ENCODE results near the gene GNG2. TPM values are rescaled to one million over a fixed set of nuclear protein-coding genes. Genes with fewer than 3 reads are reported as not detected.

GNG2 gene
- total RNA-seq, 5 donors from 2014 or later (not counting 1 experiment from before 2014, with no cell fraction given), result 82.2 to 197 (median 99.0) TPM

- Mint-ChIP-seq H3K27ac (peak overlapping the region; percentile 82 to 96), H3K4me1 (peaks cover 50 to 90% (median 57%) of the 10 kb centered on the region in 3 donors), H3K9me3 (peaks cover 0 to 3% (median 0%) of the 10 kb centered on the region in 3 donors), H3K36me3 (no peaks in the 10 kb centered on the region), H3K4me3 (peak overlapping the region in 1 of 3 donors; percentile 96), H3K27me3 (no peaks in the 10 kb centered on the region)
- Histone ChIP-seq H3K27ac (ENCODE audit: low read length) (peak overlapping the region; percentile 94), H3K4me3 (ENCODE audit: control insufficient read depth in 1 of 2, extremely low read depth in 1 of 2, low read length in 1 of 2) (no peak overlapping the region), H3K4me1 (ENCODE audit: control insufficient read depth in 1 of 2, extremely low read depth in 1 of 2, insufficient read depth in 2 of 2, low read length in 2 of 2) (peaks cover 24 to 46% of the 10 kb centered on the region in 2 experiments), H3K9me3 (no peaks in the 10 kb centered on the region), H3K36me3 (ENCODE audit: control insufficient read depth in 2 of 2, extremely low read depth in 1 of 2, insufficient read depth in 1 of 2, low read length in 1 of 2) (no peaks in the 10 kb centered on the region), H3K27me3 (replicated peaks in 1 of 2; ENCODE audit: control insufficient read depth in 2 of 2, extremely low read depth in 1 of 2, insufficient read depth in 2 of 2, low read length in 1 of 2) (no peaks in the 10 kb centered on the region)
- ATAC-seq (replicated peaks in 1 of 4) (no peak), DNase-seq (no peak)
- whole genome bisulfite sequencing (ENCODE audit: insufficient coverage), result no CpG with 5 or more reads among the region's 5 CpGs
- POLR2A ChIA-PET, result interaction anchor here in 1 of 2 donors (0.6 kb wide), 1 partner anchor 29 kb away, joined by 4 read pairs; no protein-coding TSS in a partner anchor
- CTCF ChIA-PET, result no interaction called here
Observed at GRCh38 chr14:51859131-51859530, 1.3 kb upstream of the GNG2 start.

GRCh38 chr14:51860825-51861499, 550 bp downstream of the GNG2 start:
- Mint-ChIP-seq H3K4me1 (peaks cover 58 to 87% (median 62%) of the 10 kb centered on the region in 3 donors), H3K9me3 (peaks cover 0 to 3% (median 0%) of the 10 kb centered on the region in 3 donors), H3K27ac (peak overlapping the region; percentile 96 to 97), H3K36me3 (peaks cover 4% of the 10 kb centered on the region), H3K4me3 (peak overlapping the region; percentile 95 to 96 (median 96)), H3K27me3 (no peaks in the 10 kb centered on the region)
- Histone ChIP-seq H3K27ac (ENCODE audit: low read length) (peak overlapping the region; percentile 94), H3K9me3 (no peaks in the 10 kb centered on the region), H3K4me1 (ENCODE audit: control insufficient read depth in 1 of 2, extremely low read depth in 1 of 2, insufficient read depth in 2 of 2, low read length in 2 of 2) (peaks cover 32 to 59% of the 10 kb centered on the region in 2 experiments), H3K4me3 (ENCODE audit: control insufficient read depth in 1 of 2, extremely low read depth in 1 of 2, low read length in 1 of 2) (peak overlapping the region; percentile 79 to 97), H3K36me3 (ENCODE audit: control insufficient read depth in 2 of 2, extremely low read depth in 1 of 2, insufficient read depth in 1 of 2, low read length in 1 of 2) (no peaks in the 10 kb centered on the region), H3K27me3 (replicated peaks in 1 of 2; ENCODE audit: control insufficient read depth in 2 of 2, extremely low read depth in 1 of 2, insufficient read depth in 2 of 2, low read length in 1 of 2) (no peaks in the 10 kb centered on the region)
- no peak for DNase-seq
- 0% methylated on average over 3 of the region's 12 CpGs for WGBS (ENCODE audit: insufficient coverage)
- ChIA-PET POLR2A (interaction anchor here (0.6 to 3.1 kb wide), 29 partner anchors 8 to 106 kb away, joined by 3 to 152 read pairs (median 4); no protein-coding TSS in a partner anchor), CTCF (interaction anchor here (0.6 to 3.4 kb wide), 20 partner anchors 11 to 1023 kb away, joined by 3 to 44 read pairs (median 4); no protein-coding TSS in a partner anchor)
- peak in 3 of 4 experiments; percentile 6 to 24 (median 23) for ATAC-seq (replicated peaks in 1 of 4)

GRCh38 chr14:51862176-51862796, 1.9 kb downstream of the GNG2 start:
- H3K4me3 ChIP-seq (ENCODE audit: control insufficient read depth in 1 of 2, extremely low read depth in 1 of 2, low read length in 1 of 2), result peak overlapping the region; percentile 79 to 97
- WGBS (ENCODE audit: insufficient coverage), result 6% methylated on average over 3 of the region's 5 CpGs
- ChIA-PET CTCF (interaction anchor here (1.0 to 3.4 kb wide), 6 partner anchors 11 to 118 kb away, joined by 3 to 44 read pairs (median 4); no protein-coding TSS in a partner anchor), POLR2A (interaction anchor here (0.5 to 3.1 kb wide), 10 partner anchors 8 to 39 kb away, joined by 3 to 152 read pairs (median 4); no protein-coding TSS in a partner anchor)
- peak overlapping the region; percentile 94 for H3K27ac ChIP-seq (ENCODE audit: low read length)
- peak overlapping the region; percentile 95 to 96 (median 96) for H3K4me3 Mint-ChIP-seq
- H3K36me3 Mint-ChIP-seq, result peaks cover 4% of the 10 kb centered on the region
- H3K27me3 ChIP-seq (replicated peaks in 1 of 2; ENCODE audit: control insufficient read depth in 2 of 2, extremely low read depth in 1 of 2, insufficient read depth in 2 of 2, low read length in 1 of 2), result no peaks in the 10 kb centered on the region
- no peaks in the 10 kb centered on the region for H3K9me3 ChIP-seq
- DNase-seq, result peak in 2 of 35 experiments; percentile 16 to 54
- peaks cover 41 to 67% of the 10 kb centered on the region in 2 experiments for H3K4me1 ChIP-seq (ENCODE audit: control insufficient read depth in 1 of 2, extremely low read depth in 1 of 2, insufficient read depth in 2 of 2, low read length in 2 of 2)
- no peak for ATAC-seq (replicated peaks in 1 of 4)
- H3K4me1 Mint-ChIP-seq, result peaks cover 53 to 76% (median 56%) of the 10 kb centered on the region in 3 donors
- no peaks in the 10 kb centered on the region for H3K27me3 Mint-ChIP-seq
- no peaks in the 10 kb centered on the region for H3K36me3 ChIP-seq (ENCODE audit: control insufficient read depth in 2 of 2, extremely low read depth in 1 of 2, insufficient read depth in 1 of 2, low read length in 1 of 2)
- peak overlapping the region; percentile 96 to 97 for H3K27ac Mint-ChIP-seq
- no peaks in the 10 kb centered on the region for H3K9me3 Mint-ChIP-seq

GRCh38 chr14:51862860-51863259, 2.4 kb downstream of the GNG2 start:
- no peak for ATAC-seq (replicated peaks in 1 of 4)
- no peak for DNase-seq

GRCh38 chr14:51865953-51866747, 5.7 kb downstream of the GNG2 start:
- Mint-ChIP-seq H3K27ac (peak overlapping the region in 1 of 2 donors; percentile 40), H3K4me1 (peaks cover 33 to 40% (median 35%) of the 10 kb centered on the region in 3 donors), H3K4me3 (no peak overlapping the region), H3K9me3 (no peaks in the 10 kb centered on the region), H3K36me3 (peaks cover 4% of the 10 kb centered on the region), H3K27me3 (no peaks in the 10 kb centered on the region)
- ChIA-PET POLR2A (interaction anchor here (0.6 to 1.0 kb wide), 4 partner anchors 14 to 497 kb away, joined by 3 to 4 read pairs (median 3); no protein-coding TSS in a partner anchor), CTCF (interaction anchor here (0.9 to 2.6 kb wide), 2 partner anchors 19 to 114 kb away, joined by 6 to 7 read pairs; no protein-coding TSS in a partner anchor)
- no peaks in the 10 kb centered on the region for H3K9me3 ChIP-seq
- DNase-seq (peak in 2 of 35 experiments; percentile 24 to 73), ATAC-seq (replicated peaks in 1 of 4) (peak in 2 of 4 experiments; percentile 36 to 71)
- H3K4me3 ChIP-seq (ENCODE audit: control insufficient read depth in 1 of 2, extremely low read depth in 1 of 2, low read length in 1 of 2), result peak overlapping the region in 1 of 2 donors; percentile 3
- no peaks in the 10 kb centered on the region for H3K36me3 ChIP-seq (ENCODE audit: control insufficient read depth in 2 of 2, extremely low read depth in 1 of 2, insufficient read depth in 1 of 2, low read length in 1 of 2)
- peak overlapping the region; percentile 76 for H3K27ac ChIP-seq (ENCODE audit: low read length)
- peaks cover 45 to 64% of the 10 kb centered on the region in 2 experiments for H3K4me1 ChIP-seq (ENCODE audit: control insufficient read depth in 1 of 2, extremely low read depth in 1 of 2, insufficient read depth in 2 of 2, low read length in 2 of 2)
- H3K27me3 ChIP-seq (replicated peaks in 1 of 2; ENCODE audit: control insufficient read depth in 2 of 2, extremely low read depth in 1 of 2, insufficient read depth in 2 of 2, low read length in 1 of 2), result no peaks in the 10 kb centered on the region
- WGBS (ENCODE audit: insufficient coverage), result 28% methylated on average over 4 of the region's 5 CpGs

More at GRCh38 chr14:51862860-51863259, 2.4 kb downstream of the GNG2 start:
- H3K36me3 Mint-ChIP-seq, result peaks cover 4% of the 10 kb centered on the region
- ChIA-PET POLR2A (interaction anchor here (0.7 to 3.1 kb wide), 6 partner anchors 7 to 1710 kb away, joined by 4 to 152 read pairs (median 6); no protein-coding TSS in a partner anchor), CTCF (interaction anchor here in 1 of 2 donors (3.4 kb wide), 1 partner anchor 16 kb away, joined by 44 read pairs; no protein-coding TSS in a partner anchor)
- Histone ChIP-seq H3K36me3 (ENCODE audit: control insufficient read depth in 2 of 2, extremely low read depth in 1 of 2, insufficient read depth in 1 of 2, low read length in 1 of 2) (no peaks in the 10 kb centered on the region), H3K9me3 (no peaks in the 10 kb centered on the region), H3K4me1 (ENCODE audit: control insufficient read depth in 1 of 2, extremely low read depth in 1 of 2, insufficient read depth in 2 of 2, low read length in 2 of 2) (peaks cover 44 to 66% of the 10 kb centered on the region in 2 experiments), H3K4me3 (ENCODE audit: control insufficient read depth in 1 of 2, extremely low read depth in 1 of 2, low read length in 1 of 2) (peak overlapping the region; percentile 46 to 79), H3K27me3 (replicated peaks in 1 of 2; ENCODE audit: control insufficient read depth in 2 of 2, extremely low read depth in 1 of 2, insufficient read depth in 2 of 2, low read length in 1 of 2) (no peaks in the 10 kb centered on the region), H3K27ac (ENCODE audit: low read length) (peak overlapping the region; percentile 94)
- peak overlapping the region; percentile 95 to 96 (median 96) for H3K4me3 Mint-ChIP-seq
- no peaks in the 10 kb centered on the region for H3K27me3 Mint-ChIP-seq
- WGBS (ENCODE audit: insufficient coverage), result no CpG with 5 or more reads among the region's 1 CpG
- peaks cover 48 to 70% (median 51%) of the 10 kb centered on the region in 3 donors for H3K4me1 Mint-ChIP-seq
- no peaks in the 10 kb centered on the region for H3K9me3 Mint-ChIP-seq
- H3K27ac Mint-ChIP-seq, result peak overlapping the region; percentile 96 to 97
